H1 (cell line): ENCODE data around the gene GALNT9. TPM values are rescaled to one million over a fixed set of nuclear protein-coding genes. Genes with fewer than 3 reads are reported as not detected.

Source experiments
- CTCF ChIA-PET: fragments of 300-600 bp; sonication (Branson Sonifier 250); formaldehyde crosslinking; loops from one replicate; lab custom pipeline; 2021; ENCODE audit not compliant: partially characterized antibody; lab: Charles Lee
- POLR2A ChIA-PET: fragments of 300-600 bp; sonication (Branson Sonifier 250); formaldehyde crosslinking; loops from one replicate; lab custom pipeline; 2021; ENCODE audit warnings: inconsistent platforms; ENCODE audit not compliant: partially characterized antibody; lab: Charles Lee
- DNase-seq, 2 experiments: peaks; one replicate each; pipeline versions ENCODE4 v3.0.0 to v3.0.0-alpha.2; 2010 to 2022; ENCODE audit warnings: low spot score in 2 of 2, low read depth in 1 of 2, mixed read lengths in 1 of 2
- FAIRE-seq: peaks from 2 replicates; lab custom pipeline; 2011; peaks lifted over from hg19 to GRCh38; lab: Jason Lieb, UNC
- H2AFZ ChIP-seq: 2 replicates; pipeline ENCODE4 v1.8.1; 2012; ENCODE audit warnings: low read length, inconsistent platforms
- H2AK5ac ChIP-seq: 2 replicates; pipeline ENCODE4 v1.6.1; 2013; ENCODE audit warnings: low read depth, low read length
- H2BK120ac ChIP-seq: replicated peaks from 2 replicates; pipeline ENCODE3; 2013; ENCODE audit warnings: low read depth, low read length, inconsistent platforms
- H2BK12ac ChIP-seq: 2 replicates; pipeline ENCODE4 v1.6.1; 2013; ENCODE audit warnings: low read depth, low read length
- H2BK15ac ChIP-seq: 2 replicates; pipeline ENCODE4 v1.6.1; 2013; ENCODE audit warnings: low read length
- H2BK20ac ChIP-seq: 2 replicates; pipeline ENCODE4 v1.6.1; 2013; ENCODE audit warnings: low read length
- H2BK5ac ChIP-seq: 2 replicates; pipeline ENCODE4 v1.6.1; 2013; ENCODE audit warnings: low read depth, low read length
- H3K14ac ChIP-seq: 2 replicates; pipeline ENCODE4 v1.6.1; 2013; ENCODE audit warnings: inconsistent platforms; ENCODE audit not compliant: insufficient read length
- H3K18ac ChIP-seq: 2 replicates; pipeline ENCODE4 v1.6.1; 2013; ENCODE audit warnings: low read length; ENCODE audit errors: extremely low read depth
- H3K23ac ChIP-seq: 2 replicates; pipeline ENCODE4 v1.6.1; 2013; ENCODE audit warnings: inconsistent platforms; ENCODE audit not compliant: insufficient read length
- H3K23me2 ChIP-seq: 2 replicates; pipeline ENCODE4 v1.6.1; 2013; ENCODE audit warnings: low read depth, low read length
- H3K27ac ChIP-seq: 2 replicates; pipeline ENCODE4 v1.6.1; 2011; ENCODE audit warnings: low read depth, low read length, inconsistent platforms
- H3K27me3 ChIP-seq, 4 experiments: replicated peaks in 1 of 4; 1 replicate in 1 of 4; 2 replicates in 3 of 4; pipeline versions ENCODE4 v1.6.1 to v1.8.1; 2011 to 2013; ENCODE audit warnings: low read length in 3 of 4, mild to moderate bottlenecking in 3 of 4, inconsistent platforms in 2 of 4, mixed read lengths in 2 of 4, moderate library complexity in 1 of 4; ENCODE audit not compliant: control insufficient read depth in 3 of 4, insufficient read depth in 3 of 4; ENCODE audit errors: extremely low read depth in 1 of 4
- H3K36me3 ChIP-seq, 4 experiments: 2 replicates each; pipeline versions ENCODE4 v1.6.1 to v1.8.1; 2011 to 2013; ENCODE audit warnings: mild to moderate bottlenecking in 4 of 4, low read length in 3 of 4, moderate library complexity in 2 of 4, control low read depth in 1 of 4, inconsistent platforms in 1 of 4; ENCODE audit not compliant: insufficient read depth in 4 of 4, control insufficient read depth in 2 of 4
- H3K4ac ChIP-seq: replicated peaks from 2 replicates; pipeline ENCODE3; 2013; ENCODE audit warnings: low read length, low read depth, mixed read lengths, inconsistent platforms; ENCODE audit not compliant: insufficient read length
- H3K4me1 ChIP-seq, 4 experiments: replicated peaks in 1 of 4; 1 replicate in 1 of 4; 2 replicates in 3 of 4; pipeline versions ENCODE4 v1.6.1 to v1.8.1; 2011 to 2013; ENCODE audit warnings: low read length in 3 of 4, inconsistent platforms in 2 of 4, mixed read lengths in 1 of 4; ENCODE audit not compliant: insufficient read depth in 4 of 4, control insufficient read depth in 3 of 4
- H3K4me2 ChIP-seq, 2 experiments: 2 replicates each; pipeline versions ENCODE4 v1.6.1 to v1.8.1; 2011 to 2013; ENCODE audit warnings: low read depth in 2 of 2, low read length in 2 of 2, control low read depth in 1 of 2, inconsistent platforms in 1 of 2, mild to moderate bottlenecking in 1 of 2; ENCODE audit not compliant: insufficient read depth in 1 of 2
- H3K4me3 ChIP-seq, 4 experiments: fragments of 200-600, 300-600 bp in 1 of 4; sonication (generic), shearing (Covaris generic), sonication (Bioruptor Twin) in 1 of 4; 2 replicates each; pipeline versions ENCODE4 v1.5.1 to v1.8.1; 2011 to 2016; ENCODE audit warnings: low read length in 4 of 4, low read depth in 3 of 4, control low read depth in 2 of 4, inconsistent platforms in 2 of 4, mild to moderate bottlenecking in 2 of 4, mixed read lengths in 1 of 4, moderate library complexity in 1 of 4; ENCODE audit not compliant: insufficient read depth in 2 of 4; ENCODE audit errors: extremely low read depth in 1 of 4
- H3K56ac ChIP-seq: replicated peaks from 2 replicates; pipeline ENCODE3; 2013; ENCODE audit warnings: low read depth, mild to moderate bottlenecking, mixed read lengths, low read length, inconsistent platforms; ENCODE audit not compliant: insufficient read length
- H3K79me1 ChIP-seq: 2 replicates; pipeline ENCODE4 v1.6.1; 2013; ENCODE audit warnings: low read depth, low read length, control low read depth
- H3K79me2 ChIP-seq, 2 experiments: 2 replicates each; pipeline versions ENCODE4 v1.6.1 to v1.8.1; 2012 to 2013; ENCODE audit warnings: low read length in 2 of 2, mild to moderate bottlenecking in 2 of 2, inconsistent platforms in 1 of 2; ENCODE audit not compliant: insufficient read depth in 2 of 2, control insufficient read depth in 1 of 2
- H3K9ac ChIP-seq, 4 experiments: replicated peaks in 1 of 4; 1 replicate in 1 of 4; 2 replicates in 3 of 4; pipeline versions ENCODE4 v1.6.1 to v1.8.1; 2011 to 2013; ENCODE audit warnings: low read depth in 3 of 4, low read length in 3 of 4, control low read depth in 2 of 4, mild to moderate bottlenecking in 2 of 4, moderate library complexity in 2 of 4, inconsistent platforms in 1 of 4; ENCODE audit errors: extremely low read depth in 1 of 4
- H3K9me3 ChIP-seq, 2 experiments: 2 replicates each; pipeline versions ENCODE4 v1.6.1 to v1.8.1; 2012 to 2013; ENCODE audit warnings: mild to moderate bottlenecking in 2 of 2, moderate library complexity in 2 of 2, control low read depth in 1 of 2, inconsistent platforms in 1 of 2, low read depth in 1 of 2, low read length in 1 of 2, mixed read lengths in 1 of 2; ENCODE audit not compliant: insufficient read depth in 2 of 2
- H4K20me1 ChIP-seq, 2 experiments: replicated peaks in 1 of 2; 2 replicates each; pipeline versions ENCODE3 to v1.8.1; 2011 to 2013; ENCODE audit warnings: inconsistent platforms in 2 of 2, low read length in 2 of 2, mild to moderate bottlenecking in 1 of 2; ENCODE audit not compliant: insufficient read depth in 2 of 2, control insufficient read depth in 1 of 2
- H4K5ac ChIP-seq: 2 replicates; pipeline ENCODE4 v1.6.1; 2013; ENCODE audit warnings: low read length, low read depth, mixed read lengths, inconsistent platforms; ENCODE audit not compliant: insufficient read length
- H4K8ac ChIP-seq: 2 replicates; pipeline ENCODE4 v1.8.0; 2013; ENCODE audit warnings: mild to moderate bottlenecking, moderate library complexity, low read length, inconsistent platforms; ENCODE audit not compliant: insufficient read depth; ENCODE audit errors: extremely low read depth
- H4K91ac ChIP-seq: replicated peaks from 2 replicates; pipeline ENCODE3; 2013; ENCODE audit warnings: low read length, mixed read lengths, inconsistent platforms; ENCODE audit not compliant: insufficient read length
- BCL11A ChIP-seq, 2 experiments: IDR thresholded peaks; one replicate each; pipeline ENCODE4 v1.6.1; 2011; ENCODE audit warnings: low read depth in 2 of 2, low read length in 2 of 2, mild to moderate bottlenecking in 2 of 2
- CBX5 ChIP-seq: fragments of 300-800, 300-1000 bp; sonication (generic); IDR thresholded peaks from 2 replicates; pipeline ENCODE4 v1.7.1; 2016; ENCODE audit warnings: antibody characterized with exemption, low read length, low read depth
- E2F6 ChIP-seq: IDR thresholded peaks from 2 replicates; pipeline ENCODE4 v1.6.1; 2012; ENCODE audit warnings: inconsistent platforms
- HDAC6 ChIP-seq: IDR thresholded peaks from one replicate; pipeline ENCODE4 v1.7.1; 2012; ENCODE audit warnings: low read depth, mild to moderate bottlenecking, inconsistent platforms, low read length, moderate library complexity
- JUN ChIP-seq: IDR thresholded peaks from 2 replicates; pipeline ENCODE4 v1.6.1; 2011; ENCODE audit warnings: low read depth, mild to moderate bottlenecking, improper control_type of control experiment, low read length
- MAFK ChIP-seq: IDR thresholded peaks from 2 replicates; pipeline ENCODE4 v1.6.1; 2012; ENCODE audit warnings: low read depth, mild to moderate bottlenecking, improper control_type of control experiment, low read length
- SIRT6 ChIP-seq: IDR thresholded peaks from one replicate; pipeline ENCODE4 v1.7.1; 2012; ENCODE audit warnings: low read length, inconsistent platforms
- TAF1 ChIP-seq: IDR thresholded peaks from 2 replicates; pipeline ENCODE4 v1.6.1; 2011; ENCODE audit warnings: mild to moderate bottlenecking, low read depth, low read length
- TCF12 ChIP-seq: IDR thresholded peaks from 2 replicates; pipeline ENCODE4 v1.6.1; 2011; ENCODE audit warnings: low read depth, mild to moderate bottlenecking, low read length
- ZNF274 ChIP-seq: IDR thresholded peaks from 2 replicates; pipeline ENCODE4 v1.7.0; 2012; ENCODE audit warnings: low read length, borderline replicate concordance; ENCODE audit errors: extremely low read depth
- WGBS, 2 experiments: shearing (Covaris generic) in 1 of 2; methylation state at CpG; one replicate each; pipeline versions ENCODE4 v1.1.6 to v1.1.7; 2013 to 2015; ENCODE audit warnings: low lambda C conversion rate in 2 of 2, mixed read lengths in 2 of 2, inconsistent platforms in 1 of 2, low coverage in 1 of 2, missing lambda C conversion rate in 1 of 2; ENCODE audit not compliant: insufficient replicate concordance in 2 of 2, insufficient coverage in 1 of 2, insufficient read length in 1 of 2; ENCODE audit errors: extremely low coverage in 1 of 2, missing lambda C conversion rate in 1 of 2; 5-methylcytosine and 5-hydroxymethylcytosine counted together
- polyA plus RNA-seq, 7 experiments: library from polyadenylated mRNA; depleted of rRNA in 3 of 7; stranded (reverse) in 5 of 7; unstranded in 2 of 7; fragments of >200 nt in 5 of 7; fragments of 200-250 nt in 2 of 7; gene quantifications; 1 replicate in 5 of 7; 2 replicates in 1 of 7; 4 replicates in 1 of 7; pipeline versions ENCODE4 v1.2.1 to v1.2.3, GENCODE V29; 2011 to 2013; ENCODE audit warnings: missing spikeins in 2 of 7, mixed read lengths in 2 of 7
- total RNA-seq: library from RNA; stranded (reverse); fragmentation: NEBNext Ultra II Directional; extraction: Animal tissue kit (Norgen Biotek cat#: 25700); gene quantifications from 2 replicates; pipeline ENCODE4 v1.2.1, GENCODE V29; 2021

Gene GALNT9
- total and polyA plus RNA-seq, 2 of the 8 experiments (the other 6 are each of a cell fraction or from before 2014, with no cell fraction given), result 2.0 to 3.6 TPM

- Histone ChIP-seq H3K79me2 (no peaks in the 10 kb centered on the region), H3K23ac (no peak overlapping the region), H3K14ac (no peak overlapping the region), H3K9ac (no peak overlapping the region), H4K5ac (no peak overlapping the region), H4K91ac (no peak overlapping the region), H3K9me3 (no peaks in the 10 kb centered on the region), H3K56ac (no peak overlapping the region), H3K36me3 (no peaks in the 10 kb centered on the region), H3K79me1 (no peaks in the 10 kb centered on the region), H2BK20ac (no peak overlapping the region), H3K27me3 (peaks cover 0 to 12% (median 8%) of the 10 kb centered on the region in 4 experiments; a peak in 4 of 7 replicates), H2BK15ac (no peak overlapping the region), H2BK12ac (no peak overlapping the region), H2BK120ac (no peak overlapping the region), H4K8ac (no peak overlapping the region), H2AK5ac (no peak overlapping the region), H3K18ac (no peak overlapping the region), H3K4me2 (no peak overlapping the region), H3K23me2 (peaks cover 15% of the 10 kb centered on the region; the same call in 1 of the 2 replicates), H4K20me1 (peaks cover 0 to 11% of the 10 kb centered on the region in 2 experiments), H3K27ac (no peak overlapping the region), H3K4me3 (no peak overlapping the region), H2BK5ac (no peak overlapping the region), H3K4ac (no peak overlapping the region), H2AFZ (no peak overlapping the region), H3K4me1 (no peaks in the 10 kb centered on the region; a peak in 1 of 7 replicates)
- FAIRE-seq (no peak), DNase-seq (no peak)
- ChIA-PET CTCF (interaction anchor here (0.9 to 1.4 kb wide), 4 partner anchors 14 to 248 kb away, joined by 3 to 4 read pairs (median 4); no protein-coding TSS in a partner anchor), POLR2A (interaction anchor here (0.6 to 1.5 kb wide), 4 partner anchors 15 to 201 kb away, joined by 3 read pairs; no protein-coding TSS in a partner anchor)
- 91 to 100% methylated on average over 1 to 7 of the region's 10 CpGs for WGBS, 2 experiments
- TF ChIP-seq CBX5, result no peak
- TF ChIP-seq SIRT6, result no peak
- no peak for TF ChIP-seq TCF12
- TF ChIP-seq ZNF274, result no peak
- TF ChIP-seq HDAC6, result no peak
- no peak for TF ChIP-seq E2F6
- no peak for TF ChIP-seq MAFK
- no peak for TF ChIP-seq BCL11A (IDR thresholded peaks at IDR 0.05; ENCODE audit: low read depth in 2 of 2, low read length in 2 of 2)
- no peak for TF ChIP-seq TAF1
- no peak for TF ChIP-seq JUN
Observed at GRCh38 chr12:132166801-132167591, 162.4 kb downstream of the GALNT9 start.
